ENCODE results near the gene SLC35G3. TPM values are rescaled to one million over a fixed set of nuclear protein-coding genes. Genes with fewer than 3 reads are reported as not detected.
A peak's percentile ranks its signal among the peaks of the same experiment; 100 is the strongest.

SLC35G3 gene
- total and polyA plus RNA-seq, 2 of the 13 experiments (the other 11 are each of a cell fraction or from before 2014, with no cell fraction given): not detected

DNA sequence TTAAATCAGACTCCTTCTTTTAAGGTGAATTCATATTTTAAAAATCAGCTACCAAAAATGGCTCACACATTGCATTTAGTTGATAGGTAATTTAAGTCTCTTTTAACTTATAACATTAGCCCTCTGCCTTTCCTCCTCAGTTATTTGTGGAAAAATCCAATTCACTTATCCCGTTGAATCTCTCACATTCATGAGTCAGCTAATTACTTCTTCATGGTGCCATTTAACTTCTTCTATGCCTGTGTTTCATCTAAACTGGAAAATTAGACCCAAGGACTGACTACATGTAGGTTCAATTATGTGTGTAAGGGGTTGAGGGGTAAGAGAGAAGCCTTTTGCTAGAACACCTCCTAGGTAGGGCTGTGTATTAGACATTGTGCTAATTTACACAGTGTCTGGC lies 30.2 kb upstream of the SLC35G3 start:
- WGBS (ENCODE audit: low lambda C conversion rate): 0% methylated on average over 1 of the region's 1 CpG
- POLR2A ChIA-PET: no interaction called here
- H3K27me3 ChIP-seq (ENCODE audit: control insufficient read depth in 1 of 2, insufficient read depth in 2 of 2, low read length in 2 of 2): peaks cover 0 to 3% of the 10 kb centered on the region in 2 experiments; a peak in 2 of 5 replicates
- BruUV-seq (replicated peaks): no TSS peak
- no peaks in the 10 kb centered on the region for H4K20me1 ChIP-seq (ENCODE audit: insufficient read depth, low read length)
- in situ Hi-C loops (cut with HindIII; ENCODE audit: extremely low pct_ligation_motif_present, low pct_unique_long_range_greater_than_20kb): no loop called here
- ATAC-seq (no peak), DNase-seq (ENCODE audit: low spot score) (no peak), FAIRE-seq (no peak)
- H3K4me1 ChIP-seq (ENCODE audit: insufficient read depth, low read length): no peaks in the 10 kb centered on the region
- no peak overlapping the region for H2AFZ ChIP-seq (ENCODE audit: low read length)
- no peaks in the 10 kb centered on the region for H3K79me2 ChIP-seq (ENCODE audit: insufficient read depth, low read length)
- no peak overlapping the region for H3K4me2 ChIP-seq (ENCODE audit: low read depth, low read length)
- H3K4me3 ChIP-seq (replicated peaks in 1 of 3; ENCODE audit: insufficient read depth in 1 of 3, low read depth in 2 of 3, low read length in 3 of 3): no peak overlapping the region
- CTCF ChIA-PET (ENCODE audit: low intra/inter-chr PET ratio, low total read pairs): no interaction called here
- intact Hi-C loops (cut with micrococcal nuclease; ENCODE audit: unreplicated experiment): no loop called here
- no peaks in the 10 kb centered on the region for H3K36me3 ChIP-seq (replicated peaks in 1 of 2; ENCODE audit: control insufficient read depth in 1 of 2, insufficient read depth in 2 of 2, low read length in 2 of 2)
- TF ChIP-seq MAFF (IDR thresholded peaks at IDR 0.05; ENCODE audit: low read depth, low read length): peak; percentile 31; the same call in 1 of the 2 replicates
- no peak for TF ChIP-seq TSC22D2 (CRISPR knock-in tag; IDR thresholded peaks at IDR 0.05; ENCODE audit: borderline replicate concordance)
- TF ChIP-seq, protein P1, sequence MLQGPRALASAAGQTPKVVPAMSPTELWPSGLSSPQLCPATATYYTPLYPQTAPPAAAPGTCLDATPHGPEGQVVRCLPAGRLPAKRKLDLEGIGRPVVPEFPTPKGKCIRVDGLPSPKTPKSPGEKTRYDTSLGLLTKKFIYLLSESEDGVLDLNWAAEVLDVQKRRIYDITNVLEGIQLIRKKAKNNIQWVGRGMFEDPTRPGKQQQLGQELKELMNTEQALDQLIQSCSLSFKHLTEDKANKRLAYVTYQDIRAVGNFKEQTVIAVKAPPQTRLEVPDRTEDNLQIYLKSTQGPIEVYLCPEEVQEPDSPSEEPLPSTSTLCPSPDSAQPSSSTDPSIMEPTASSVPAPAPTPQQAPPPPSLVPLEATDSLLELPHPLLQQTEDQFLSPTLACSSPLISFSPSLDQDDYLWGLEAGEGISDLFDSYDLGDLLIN (CRISPR knock-in tag; IDR thresholded peaks at IDR 0.05; ENCODE audit: borderline replicate concordance): no peak
- peak; percentile 52 to 72; a peak in 2 of 4 replicates for TF ChIP-seq MAFK (conservative IDR thresholded peaks at IDR 0.05 in 1 of 2, IDR thresholded peaks at IDR 0.05 in 1 of 2; ENCODE audit: low read length in 2 of 2)
- H3K9ac ChIP-seq (ENCODE audit: insufficient read depth, low read depth, low read length): no peak overlapping the region
- no peak overlapping the region for H3K27ac ChIP-seq (ENCODE audit: extremely low read length, insufficient read depth, low read length)
- H3K9me3 ChIP-seq (ENCODE audit: low read length): peaks cover 6% of the 10 kb centered on the region; the same call in 1 of the 2 replicates

- Histone ChIP-seq H4K20me1 (ENCODE audit: insufficient read depth, low read length) (no peaks in the 10 kb centered on the region), H3K9me3 (ENCODE audit: low read length) (peaks cover 6% of the 10 kb centered on the region; the same call in 1 of the 2 replicates), H3K4me1 (ENCODE audit: insufficient read depth, low read length) (no peaks in the 10 kb centered on the region), H2AFZ (ENCODE audit: low read length) (no peak overlapping the region), H3K9ac (ENCODE audit: insufficient read depth, low read depth, low read length) (no peak overlapping the region), H3K4me3 (replicated peaks in 1 of 3; ENCODE audit: insufficient read depth in 1 of 3, low read depth in 2 of 3, low read length in 3 of 3) (no peak overlapping the region), H3K4me2 (ENCODE audit: low read depth, low read length) (no peak overlapping the region), H3K27ac (ENCODE audit: extremely low read length, insufficient read depth, low read length) (no peak overlapping the region), H3K27me3 (ENCODE audit: control insufficient read depth in 1 of 2, insufficient read depth in 2 of 2, low read length in 2 of 2) (no peaks in the 10 kb centered on the region; a peak in 1 of 5 replicates), H3K79me2 (ENCODE audit: insufficient read depth, low read length) (no peaks in the 10 kb centered on the region), H3K36me3 (replicated peaks in 1 of 2; ENCODE audit: control insufficient read depth in 1 of 2, insufficient read depth in 2 of 2, low read length in 2 of 2) (no peaks in the 10 kb centered on the region)
- in situ Hi-C loops (cut with HindIII; ENCODE audit: extremely low pct_ligation_motif_present, low pct_unique_long_range_greater_than_20kb): no loop called here
- ATAC-seq (no peak), FAIRE-seq (no peak), DNase-seq (ENCODE audit: low spot score) (no peak)
- no TSS peak for BruUV-seq (replicated peaks)
- POLR2A ChIA-PET: no interaction called here
- 27% methylated on average over 2 of the region's 2 CpGs for WGBS (ENCODE audit: low lambda C conversion rate)
- TF ChIP-seq ZNF331 (CRISPR knock-in tag; IDR thresholded peaks at IDR 0.05) (peak; percentile 96), ZNF646 (CRISPR knock-in tag; IDR thresholded peaks at IDR 0.05) (no peak)
- CTCF ChIA-PET (ENCODE audit: low intra/inter-chr PET ratio, low total read pairs): no interaction called here
- intact Hi-C loops (cut with micrococcal nuclease; ENCODE audit: unreplicated experiment): no loop called here
Measured at GRCh38 chr17:35222452-35222851, 28.3 kb upstream of the SLC35G3 start.
